ENCODE results near the gene CEP152.

CEP152 gene

DNA sequence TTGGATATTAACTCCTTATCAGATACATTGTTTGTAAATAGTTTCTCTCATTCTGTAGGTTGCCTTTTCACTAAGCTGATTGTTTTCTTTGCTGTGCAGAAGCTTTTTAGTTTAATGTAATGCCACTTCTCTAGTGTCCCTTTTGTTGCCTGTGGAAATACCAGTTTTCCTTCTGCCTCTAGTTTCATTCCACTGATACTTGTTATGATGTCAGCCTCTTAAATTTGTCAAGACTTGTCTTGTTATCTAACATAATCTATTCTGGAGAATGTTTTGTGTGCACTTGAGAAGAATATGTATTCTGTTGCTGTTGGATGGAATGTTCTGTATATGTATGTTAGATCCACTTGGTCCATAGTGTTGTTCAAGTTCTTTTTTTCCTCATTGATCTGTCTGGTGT is 18.0 kb upstream of the CEP152 start:
- TF ChIP-seq, protein P1, sequence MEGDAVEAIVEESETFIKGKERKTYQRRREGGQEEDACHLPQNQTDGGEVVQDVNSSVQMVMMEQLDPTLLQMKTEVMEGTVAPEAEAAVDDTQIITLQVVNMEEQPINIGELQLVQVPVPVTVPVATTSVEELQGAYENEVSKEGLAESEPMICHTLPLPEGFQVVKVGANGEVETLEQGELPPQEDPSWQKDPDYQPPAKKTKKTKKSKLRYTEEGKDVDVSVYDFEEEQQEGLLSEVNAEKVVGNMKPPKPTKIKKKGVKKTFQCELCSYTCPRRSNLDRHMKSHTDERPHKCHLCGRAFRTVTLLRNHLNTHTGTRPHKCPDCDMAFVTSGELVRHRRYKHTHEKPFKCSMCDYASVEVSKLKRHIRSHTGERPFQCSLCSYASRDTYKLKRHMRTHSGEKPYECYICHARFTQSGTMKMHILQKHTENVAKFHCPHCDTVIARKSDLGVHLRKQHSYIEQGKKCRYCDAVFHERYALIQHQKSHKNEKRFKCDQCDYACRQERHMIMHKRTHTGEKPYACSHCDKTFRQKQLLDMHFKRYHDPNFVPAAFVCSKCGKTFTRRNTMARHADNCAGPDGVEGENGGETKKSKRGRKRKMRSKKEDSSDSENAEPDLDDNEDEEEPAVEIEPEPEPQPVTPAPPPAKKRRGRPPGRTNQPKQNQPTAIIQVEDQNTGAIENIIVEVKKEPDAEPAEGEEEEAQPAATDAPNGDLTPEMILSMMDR (IDR thresholded peaks at IDR 0.05; ENCODE audit: low read length, missing control alignments) = no peak
- H3K4me3 ChIP-seq (replicated peaks; ENCODE audit: low read depth, low read length) = no peak overlapping the region
- no peak for DNase-seq (ENCODE audit: low read depth)

DNA sequence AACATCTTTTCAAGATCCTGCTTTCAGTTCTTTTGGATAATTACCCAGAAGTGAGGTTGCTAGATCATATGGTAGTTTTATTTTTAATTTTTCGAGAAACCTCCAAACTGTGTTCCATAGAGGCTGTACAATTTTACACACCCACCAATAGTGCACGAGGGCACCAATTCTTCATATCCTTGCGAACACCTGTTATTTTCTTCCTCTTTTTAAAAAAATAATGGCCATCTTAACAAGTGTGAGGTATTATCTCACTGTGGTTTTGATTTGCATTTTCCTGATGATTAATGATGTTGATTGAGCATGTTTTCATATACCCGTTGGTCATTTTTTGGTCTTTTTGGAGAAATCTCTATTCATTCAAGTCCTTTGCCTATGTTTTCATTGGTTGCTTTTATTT is 17.6 kb upstream of the CEP152 start:
- TF ChIP-seq, protein P1 (IDR thresholded peaks at IDR 0.05; ENCODE audit: low read length, missing control alignments) = no peak
- DNase-seq (ENCODE audit: low read depth) = no peak
- no peak overlapping the region for H3K4me3 ChIP-seq (replicated peaks; ENCODE audit: low read depth, low read length)

DNA sequence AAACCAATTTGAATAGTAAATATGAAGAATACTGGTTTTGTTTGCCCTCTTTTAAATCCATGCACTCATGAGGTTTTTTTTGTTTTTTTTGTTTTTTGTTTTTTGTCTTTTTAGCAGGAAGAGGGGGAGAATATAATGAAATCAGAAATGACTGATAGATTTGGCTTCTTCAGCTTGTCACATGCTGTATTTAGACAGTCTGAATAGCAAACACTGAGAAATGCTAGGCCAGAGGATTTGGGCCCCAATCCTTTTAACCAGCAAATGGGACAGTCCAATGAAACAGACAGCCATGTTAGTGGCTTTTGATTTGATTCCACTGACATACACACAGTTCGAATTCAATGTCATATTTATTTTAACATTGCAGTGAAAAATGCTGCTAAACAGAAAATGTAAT is 14.2 kb upstream of the CEP152 start:
- DNase-seq (ENCODE audit: low read depth) = no peak
- TF ChIP-seq, protein P1 (IDR thresholded peaks at IDR 0.05; ENCODE audit: low read length, missing control alignments) = no peak
- no peak overlapping the region for H3K4me3 ChIP-seq (replicated peaks; ENCODE audit: low read depth, low read length)

DNA sequence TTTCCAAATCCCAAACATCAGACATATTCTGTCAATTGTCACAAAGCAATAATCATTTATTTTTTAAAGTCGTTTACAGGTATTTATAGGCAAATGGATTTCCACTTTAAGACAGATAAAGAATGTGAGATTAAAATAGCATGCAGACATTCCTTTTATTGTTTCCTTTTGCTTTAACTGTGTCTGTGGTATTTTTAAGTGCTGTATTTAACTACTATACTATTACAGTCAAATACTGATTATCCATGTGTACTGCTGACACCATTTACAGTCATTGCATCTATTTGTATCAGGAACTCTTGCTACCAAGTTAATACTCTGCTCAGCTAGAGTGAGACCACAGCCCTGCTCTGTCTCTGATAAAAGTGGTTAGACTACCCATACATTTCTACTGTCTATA is 12.8 kb upstream of the CEP152 start:
- DNase-seq (ENCODE audit: low read depth) = no peak
- no peak overlapping the region for H3K4me3 ChIP-seq (replicated peaks; ENCODE audit: low read depth, low read length)
- TF ChIP-seq, protein P1 (IDR thresholded peaks at IDR 0.05; ENCODE audit: low read length, missing control alignments) = no peak

DNA sequence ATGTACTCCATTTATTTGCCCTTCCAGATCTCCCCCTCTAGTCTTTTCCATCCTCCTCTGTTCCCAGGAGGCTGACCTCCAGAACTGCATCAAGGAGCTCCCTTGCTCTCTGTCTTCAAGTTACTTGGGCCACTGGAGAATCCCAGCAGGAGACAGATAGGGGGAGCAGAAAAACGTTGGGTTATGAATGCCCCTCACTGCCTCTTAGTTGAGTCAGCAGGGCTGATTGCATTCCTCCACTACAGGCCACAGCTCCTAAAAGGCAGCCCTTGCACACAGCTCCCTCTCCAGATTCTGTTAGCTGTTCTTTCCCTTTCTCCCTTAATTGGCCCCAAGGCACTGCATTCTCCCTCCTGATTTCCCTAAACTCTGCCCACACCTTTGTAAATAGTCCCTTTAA is 12.4 kb upstream of the CEP152 start:
- TF ChIP-seq, protein P1 (IDR thresholded peaks at IDR 0.05; ENCODE audit: low read length, missing control alignments) = no peak
- no peak overlapping the region for H3K4me3 ChIP-seq (replicated peaks; ENCODE audit: low read depth, low read length)
- no peak for DNase-seq (ENCODE audit: low read depth)

DNA sequence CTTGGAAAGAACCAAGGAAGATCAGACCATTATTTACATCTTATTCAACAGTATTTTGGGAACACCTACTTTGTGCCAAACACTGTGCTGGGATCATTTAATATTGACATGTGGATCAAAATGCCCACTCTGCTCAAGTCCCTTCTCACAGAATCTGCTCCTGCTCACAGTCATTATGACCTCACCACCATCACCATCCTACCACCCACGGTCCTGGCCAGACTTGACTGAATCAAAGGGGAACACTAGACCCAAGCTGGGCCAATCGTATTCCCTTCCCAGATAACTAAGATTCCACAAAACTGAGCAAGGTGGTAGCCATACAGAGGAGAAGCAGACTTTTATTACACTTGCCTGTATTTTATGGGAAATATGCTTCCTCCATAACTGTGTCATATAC is 3.4 kb upstream of the CEP152 start:
- DNase-seq (ENCODE audit: low read depth) = no peak
- TF ChIP-seq, protein P1 (IDR thresholded peaks at IDR 0.05; ENCODE audit: low read length, missing control alignments) = no peak

DNA sequence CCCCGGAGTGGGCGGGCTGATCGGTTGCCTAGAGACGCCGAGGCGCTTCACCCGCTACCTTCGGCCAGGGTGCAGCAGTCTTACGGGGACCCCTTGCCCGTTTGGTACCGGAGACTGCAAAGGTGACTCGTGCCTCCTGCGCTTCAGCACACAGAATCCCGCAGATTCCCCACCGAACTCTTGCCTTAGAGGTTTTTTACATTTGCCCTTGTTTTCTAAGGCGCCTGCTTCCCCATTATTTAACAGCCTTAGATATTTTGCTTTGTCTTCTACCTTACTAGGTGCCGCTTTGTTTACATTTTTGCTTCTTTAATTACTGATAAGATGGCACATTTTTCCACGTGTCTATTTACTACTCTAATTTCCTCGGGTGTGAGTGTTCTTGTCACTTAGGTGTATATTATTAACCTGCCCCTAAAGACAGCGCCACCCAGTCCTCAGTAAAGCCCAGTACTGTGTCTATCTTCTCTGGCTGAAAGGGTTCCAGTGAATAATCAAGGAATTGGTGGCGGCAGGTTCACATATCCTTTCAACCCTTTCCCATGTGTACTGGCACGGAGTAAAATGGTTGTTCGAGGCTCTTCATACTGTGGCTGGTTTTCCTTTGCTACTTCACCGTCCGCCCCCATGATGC is 573 bp upstream of the CEP152 start:
- TF ChIP-seq, protein P1 (IDR thresholded peaks at IDR 0.05; ENCODE audit: low read length, missing control alignments) = no peak
- no peak for DNase-seq (ENCODE audit: low read depth)
- H3K4me3 ChIP-seq (replicated peaks; ENCODE audit: low read depth, low read length) = peak overlapping the region; percentile 96

More for the DNA sequence above, 3.4 kb upstream of the CEP152 start:
- H3K4me3 ChIP-seq (replicated peaks; ENCODE audit: low read depth, low read length) = no peak overlapping the region
